K562 treated with DMSO at 1 percent for 24 hours (cell line): ENCODE results near the gene CCM2L. TPM values are rescaled to one million over a fixed set of nuclear protein-coding genes. Genes with fewer than 3 reads are reported as not detected.

Source experiments
- total RNA-seq: library from RNA; unstranded; fragments of 300-600 nt; gene quantifications from 2 replicates; pipeline ENCODE4 v1.2.3, GENCODE V29; 2022; ENCODE audit warnings: low read depth; ENCODE audit not compliant: insufficient read depth

CCM2L gene
- 0.36 and 1.4 TPM in 2 replicates for total RNA-seq

GRCh38 chr20:32010101-32010500, at the start of gene CCM2L:
TSS of gene CCM2L (plus strand) at chr20:32010438. CDS start at chr20:32010455, 17 bp downstream.

GRCh38 chr20:31967830-31968249, 42.4 kb upstream of the CCM2L start, which contains the start of gene XKR7:
TSS of gene XKR7 (plus strand) at chr20:31968151. CDS start at chr20:31968176, 25 bp downstream.

DNA sequence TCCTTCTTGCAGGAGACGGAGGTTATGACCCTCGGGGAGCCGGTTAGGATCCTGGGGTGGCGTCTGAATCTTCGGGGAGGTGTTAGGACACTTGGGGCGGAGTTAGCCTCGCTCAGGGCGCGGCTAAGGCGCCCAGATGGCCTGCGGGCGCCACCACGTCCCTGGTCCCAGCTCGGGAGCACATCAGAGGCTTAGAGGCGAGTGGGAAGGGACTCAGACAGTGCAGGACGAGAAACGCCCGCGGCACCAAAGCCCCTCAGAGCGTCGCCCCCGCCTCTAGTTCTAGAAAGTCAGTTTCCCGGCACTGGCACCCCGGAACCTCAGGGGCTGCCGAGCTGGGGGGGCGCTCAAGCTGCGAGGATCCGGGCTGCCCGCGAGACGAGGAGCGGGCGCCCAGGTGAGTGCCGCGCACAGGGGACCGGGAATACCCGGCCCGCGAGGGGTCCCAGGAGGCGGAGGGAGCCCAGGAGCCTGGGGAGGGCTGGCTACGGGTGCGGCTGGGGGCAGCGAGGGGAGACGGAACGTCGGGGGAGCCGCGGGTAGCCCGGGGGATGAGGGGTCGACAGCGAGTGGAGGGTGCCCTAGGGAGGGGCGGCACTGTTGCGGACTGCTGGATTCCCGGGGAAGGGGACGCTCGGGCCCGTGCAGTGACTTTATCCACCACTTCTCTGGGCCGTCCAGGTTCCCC, 42.0 kb downstream of the CCM2L start, which contains the start of gene HCK:
Gene HCK (plus strand): TSS at position 153 of the 688 bp plus-strand sequence.

Other genes with a start within 250 kb of the CCM2L start
- gene MYLK2, start 191.1 kb upstream of the CCM2L start, total RNA-seq = 0.69 and 0.80 TPM in 2 replicates
- gene FOXS1, start 164.8 kb upstream of the CCM2L start, total RNA-seq = not detected in 2 replicates
- 0.79 TPM in 1 of 2 replicates, not detected in the other for gene DUSP15, start 139.9 kb upstream of the CCM2L start, total RNA-seq
- not detected in 2 replicates for gene TTLL9, start 139.8 kb upstream of the CCM2L start, total RNA-seq
- 24.4 and 24.9 TPM in 2 replicates for gene PDRG1, start 58.4 kb upstream of the CCM2L start, total RNA-seq
- not detected in 2 replicates for gene XKR7, start 42.3 kb upstream of the CCM2L start, total RNA-seq
- 0.59 and 0.61 TPM in 2 replicates for gene HCK, start 41.8 kb downstream of the CCM2L start, total RNA-seq
- 27.4 and 27.8 TPM in 2 replicates for gene TM9SF4, start 99.3 kb downstream of the CCM2L start, total RNA-seq
- 13.4 and 13.8 TPM in 2 replicates for gene PLAGL2, start 197.3 kb downstream of the CCM2L start, total RNA-seq
- gene POFUT1, start 197.4 kb downstream of the CCM2L start, total RNA-seq = 27.0 and 27.3 TPM in 2 replicates